WTC11 (cell line): ENCODE results near the gene PEX11B.

Source experiments
- CBFB ChIP-seq: sonication (generic); formaldehyde crosslinking; IDR thresholded peaks from 2 replicates; pipeline ENCODE4 v1.8.1; 2022; ENCODE audit warnings: mild to moderate bottlenecking, low read depth, missing genetic modification reagents
- CREM ChIP-seq: sonication (generic); formaldehyde crosslinking; IDR thresholded peaks from 2 replicates; pipeline ENCODE4 v1.8.1; 2022; ENCODE audit warnings: mild to moderate bottlenecking, missing genetic modification reagents, moderate library complexity
- FOXP1 ChIP-seq: sonication (generic); formaldehyde crosslinking; IDR thresholded peaks from 2 replicates; pipeline ENCODE4 v1.8.0; 2022; ENCODE audit warnings: missing genetic modification reagents, mild to moderate bottlenecking, moderate library complexity, borderline replicate concordance
- NFATC4 ChIP-seq: fragments of 250-450 bp; sonication (Bioruptor Pico); IDR thresholded peaks from 2 replicates; pipeline ENCODE4 v1.9.0; 2021; ENCODE audit warnings: mild to moderate bottlenecking
- TCF7 ChIP-seq: sonication (generic); formaldehyde crosslinking; IDR thresholded peaks from 2 replicates; pipeline ENCODE4 v1.8.0; 2022; ENCODE audit warnings: mild to moderate bottlenecking, low read depth, missing genetic modification reagents, moderate library complexity
- ZNF138 ChIP-seq: sonication (generic); formaldehyde crosslinking; conservative IDR thresholded peaks from 2 replicates; pipeline ENCODE4 v1.8.1; 2022; ENCODE audit warnings: mild to moderate bottlenecking, moderate library complexity, missing genetic modification reagents
- TF ChIP-seq, protein P1 (sequence below): fragments of 200-600 bp; IDR thresholded peaks from 2 replicates; pipeline ENCODE4 v1.8.0; 2022; ENCODE audit warnings: antibody characterized with exemption
- TF ChIP-seq, protein P2 (sequence below): sonication (generic); formaldehyde crosslinking; IDR thresholded peaks from 2 replicates; pipeline ENCODE4 v1.8.1; 2023; ENCODE audit warnings: mild to moderate bottlenecking, missing genetic modification reagents
- TF ChIP-seq, protein P3 (sequence below): sonication (generic); formaldehyde crosslinking; IDR thresholded peaks from 2 replicates; pipeline ENCODE4 v1.8.1; 2022; ENCODE audit warnings: mild to moderate bottlenecking, missing genetic modification reagents, moderate library complexity, borderline replicate concordance
- TF ChIP-seq, protein P4 (sequence below): sonication (generic); formaldehyde crosslinking; IDR thresholded peaks from 2 replicates; pipeline ENCODE4 v1.8.1; 2022; ENCODE audit warnings: mild to moderate bottlenecking, moderate library complexity, missing genetic modification reagents
- TF ChIP-seq, protein P5 (sequence below): sonication (generic); formaldehyde crosslinking; IDR thresholded peaks from 2 replicates; pipeline ENCODE4 v1.8.1; 2022; ENCODE audit warnings: low read depth, missing genetic modification reagents, borderline replicate concordance
- TF ChIP-seq, protein P6 (sequence below): sonication (generic); formaldehyde crosslinking; IDR thresholded peaks from 2 replicates; pipeline ENCODE4 v1.8.1; 2022; ENCODE audit warnings: low read depth, mild to moderate bottlenecking, moderate library complexity, missing genetic modification reagents, borderline replicate concordance
- TF ChIP-seq, protein P7 (sequence below): fragments of 250-450 bp; sonication (Bioruptor Pico); IDR thresholded peaks from 2 replicates; pipeline ENCODE4 v2.1.2; 2022; ENCODE audit warnings: mild to moderate bottlenecking, moderate library complexity

DNA sequence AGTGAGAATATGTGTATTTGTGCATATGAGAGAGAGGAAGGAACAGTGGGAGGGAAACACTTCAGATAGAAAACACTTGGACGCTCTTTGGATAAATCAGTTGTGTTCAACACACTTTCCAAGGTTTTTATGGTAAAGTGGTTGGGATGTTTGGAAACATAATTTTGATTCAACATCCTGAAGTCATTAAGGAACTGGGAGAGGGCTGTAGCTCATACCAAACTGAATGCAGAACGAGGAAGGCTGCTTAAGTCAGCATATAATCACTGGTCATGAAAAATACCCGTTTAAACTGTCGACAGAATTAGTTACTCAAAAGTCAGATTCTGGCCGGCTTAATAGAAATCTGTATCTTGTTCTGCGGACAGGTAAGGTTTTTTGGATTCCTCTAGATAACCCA is 24.4 kb upstream of the PEX11B start:
- TF ChIP-seq, protein P1, sequence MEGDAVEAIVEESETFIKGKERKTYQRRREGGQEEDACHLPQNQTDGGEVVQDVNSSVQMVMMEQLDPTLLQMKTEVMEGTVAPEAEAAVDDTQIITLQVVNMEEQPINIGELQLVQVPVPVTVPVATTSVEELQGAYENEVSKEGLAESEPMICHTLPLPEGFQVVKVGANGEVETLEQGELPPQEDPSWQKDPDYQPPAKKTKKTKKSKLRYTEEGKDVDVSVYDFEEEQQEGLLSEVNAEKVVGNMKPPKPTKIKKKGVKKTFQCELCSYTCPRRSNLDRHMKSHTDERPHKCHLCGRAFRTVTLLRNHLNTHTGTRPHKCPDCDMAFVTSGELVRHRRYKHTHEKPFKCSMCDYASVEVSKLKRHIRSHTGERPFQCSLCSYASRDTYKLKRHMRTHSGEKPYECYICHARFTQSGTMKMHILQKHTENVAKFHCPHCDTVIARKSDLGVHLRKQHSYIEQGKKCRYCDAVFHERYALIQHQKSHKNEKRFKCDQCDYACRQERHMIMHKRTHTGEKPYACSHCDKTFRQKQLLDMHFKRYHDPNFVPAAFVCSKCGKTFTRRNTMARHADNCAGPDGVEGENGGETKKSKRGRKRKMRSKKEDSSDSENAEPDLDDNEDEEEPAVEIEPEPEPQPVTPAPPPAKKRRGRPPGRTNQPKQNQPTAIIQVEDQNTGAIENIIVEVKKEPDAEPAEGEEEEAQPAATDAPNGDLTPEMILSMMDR: no peak
- TF ChIP-seq, protein P2, sequence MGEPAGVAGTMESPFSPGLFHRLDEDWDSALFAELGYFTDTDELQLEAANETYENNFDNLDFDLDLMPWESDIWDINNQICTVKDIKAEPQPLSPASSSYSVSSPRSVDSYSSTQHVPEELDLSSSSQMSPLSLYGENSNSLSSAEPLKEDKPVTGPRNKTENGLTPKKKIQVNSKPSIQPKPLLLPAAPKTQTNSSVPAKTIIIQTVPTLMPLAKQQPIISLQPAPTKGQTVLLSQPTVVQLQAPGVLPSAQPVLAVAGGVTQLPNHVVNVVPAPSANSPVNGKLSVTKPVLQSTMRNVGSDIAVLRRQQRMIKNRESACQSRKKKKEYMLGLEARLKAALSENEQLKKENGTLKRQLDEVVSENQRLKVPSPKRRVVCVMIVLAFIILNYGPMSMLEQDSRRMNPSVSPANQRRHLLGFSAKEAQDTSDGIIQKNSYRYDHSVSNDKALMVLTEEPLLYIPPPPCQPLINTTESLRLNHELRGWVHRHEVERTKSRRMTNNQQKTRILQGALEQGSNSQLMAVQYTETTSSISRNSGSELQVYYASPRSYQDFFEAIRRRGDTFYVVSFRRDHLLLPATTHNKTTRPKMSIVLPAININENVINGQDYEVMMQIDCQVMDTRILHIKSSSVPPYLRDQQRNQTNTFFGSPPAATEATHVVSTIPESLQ: no peak
- TF ChIP-seq, protein P3, sequence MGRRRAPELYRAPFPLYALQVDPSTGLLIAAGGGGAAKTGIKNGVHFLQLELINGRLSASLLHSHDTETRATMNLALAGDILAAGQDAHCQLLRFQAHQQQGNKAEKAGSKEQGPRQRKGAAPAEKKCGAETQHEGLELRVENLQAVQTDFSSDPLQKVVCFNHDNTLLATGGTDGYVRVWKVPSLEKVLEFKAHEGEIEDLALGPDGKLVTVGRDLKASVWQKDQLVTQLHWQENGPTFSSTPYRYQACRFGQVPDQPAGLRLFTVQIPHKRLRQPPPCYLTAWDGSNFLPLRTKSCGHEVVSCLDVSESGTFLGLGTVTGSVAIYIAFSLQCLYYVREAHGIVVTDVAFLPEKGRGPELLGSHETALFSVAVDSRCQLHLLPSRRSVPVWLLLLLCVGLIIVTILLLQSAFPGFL (CRISPR knock-in tag): no peak
- no peak for TF ChIP-seq ZNF138 (CRISPR knock-in tag)
- TF ChIP-seq, protein P4, sequence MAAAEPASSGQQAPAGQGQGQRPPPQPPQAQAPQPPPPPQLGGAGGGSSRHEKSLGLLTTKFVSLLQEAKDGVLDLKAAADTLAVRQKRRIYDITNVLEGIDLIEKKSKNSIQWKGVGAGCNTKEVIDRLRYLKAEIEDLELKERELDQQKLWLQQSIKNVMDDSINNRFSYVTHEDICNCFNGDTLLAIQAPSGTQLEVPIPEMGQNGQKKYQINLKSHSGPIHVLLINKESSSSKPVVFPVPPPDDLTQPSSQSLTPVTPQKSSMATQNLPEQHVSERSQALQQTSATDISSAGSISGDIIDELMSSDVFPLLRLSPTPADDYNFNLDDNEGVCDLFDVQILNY (CRISPR knock-in tag): no peak
- TF ChIP-seq, protein P5, sequence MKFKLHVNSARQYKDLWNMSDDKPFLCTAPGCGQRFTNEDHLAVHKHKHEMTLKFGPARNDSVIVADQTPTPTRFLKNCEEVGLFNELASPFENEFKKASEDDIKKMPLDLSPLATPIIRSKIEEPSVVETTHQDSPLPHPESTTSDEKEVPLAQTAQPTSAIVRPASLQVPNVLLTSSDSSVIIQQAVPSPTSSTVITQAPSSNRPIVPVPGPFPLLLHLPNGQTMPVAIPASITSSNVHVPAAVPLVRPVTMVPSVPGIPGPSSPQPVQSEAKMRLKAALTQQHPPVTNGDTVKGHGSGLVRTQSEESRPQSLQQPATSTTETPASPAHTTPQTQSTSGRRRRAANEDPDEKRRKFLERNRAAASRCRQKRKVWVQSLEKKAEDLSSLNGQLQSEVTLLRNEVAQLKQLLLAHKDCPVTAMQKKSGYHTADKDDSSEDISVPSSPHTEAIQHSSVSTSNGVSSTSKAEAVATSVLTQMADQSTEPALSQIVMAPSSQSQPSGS (CRISPR knock-in tag): no peak
- TF ChIP-seq NFATC4 (CRISPR knock-in tag): no peak
- no peak for TF ChIP-seq CREM (CRISPR knock-in tag)
- TF ChIP-seq, protein P6, sequence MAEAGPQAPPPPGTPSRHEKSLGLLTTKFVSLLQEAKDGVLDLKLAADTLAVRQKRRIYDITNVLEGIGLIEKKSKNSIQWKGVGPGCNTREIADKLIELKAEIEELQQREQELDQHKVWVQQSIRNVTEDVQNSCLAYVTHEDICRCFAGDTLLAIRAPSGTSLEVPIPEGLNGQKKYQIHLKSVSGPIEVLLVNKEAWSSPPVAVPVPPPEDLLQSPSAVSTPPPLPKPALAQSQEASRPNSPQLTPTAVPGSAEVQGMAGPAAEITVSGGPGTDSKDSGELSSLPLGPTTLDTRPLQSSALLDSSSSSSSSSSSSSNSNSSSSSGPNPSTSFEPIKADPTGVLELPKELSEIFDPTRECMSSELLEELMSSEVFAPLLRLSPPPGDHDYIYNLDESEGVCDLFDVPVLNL (CRISPR knock-in tag): no peak
- TF ChIP-seq, protein P7, sequence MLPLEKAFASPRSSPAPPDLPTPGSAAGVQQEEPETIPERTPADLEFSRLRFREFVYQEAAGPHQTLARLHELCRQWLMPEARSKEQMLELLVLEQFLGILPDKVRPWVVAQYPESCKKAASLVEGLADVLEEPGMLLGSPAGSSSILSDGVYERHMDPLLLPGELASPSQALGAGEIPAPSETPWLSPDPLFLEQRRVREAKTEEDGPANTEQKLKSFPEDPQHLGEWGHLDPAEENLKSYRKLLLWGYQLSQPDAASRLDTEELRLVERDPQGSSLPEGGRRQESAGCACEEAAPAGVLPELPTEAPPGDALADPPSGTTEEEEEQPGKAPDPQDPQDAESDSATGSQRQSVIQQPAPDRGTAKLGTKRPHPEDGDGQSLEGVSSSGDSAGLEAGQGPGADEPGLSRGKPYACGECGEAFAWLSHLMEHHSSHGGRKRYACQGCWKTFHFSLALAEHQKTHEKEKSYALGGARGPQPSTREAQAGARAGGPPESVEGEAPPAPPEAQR: no peak
- no peak for TF ChIP-seq TCF7 (CRISPR knock-in tag)
- TF ChIP-seq FOXP1: no peak
- no peak for TF ChIP-seq CBFB (CRISPR knock-in tag)
